H1 (cell line): ENCODE measurements around the gene CORO1C. TPM values are rescaled to one million over a fixed set of nuclear protein-coding genes. Genes with fewer than 3 reads are reported as not detected.

Experiments used
- CTCF ChIA-PET: fragments of 300-600 bp; sonication (Branson Sonifier 250); formaldehyde crosslinking; loops from one replicate; lab custom pipeline; 2021; ENCODE audit not compliant: partially characterized antibody; lab: Charles Lee
- POLR2A ChIA-PET: fragments of 300-600 bp; sonication (Branson Sonifier 250); formaldehyde crosslinking; loops from one replicate; lab custom pipeline; 2021; ENCODE audit warnings: inconsistent platforms; ENCODE audit not compliant: partially characterized antibody; lab: Charles Lee
- DNase-seq, 2 experiments: peaks; one replicate each; pipeline versions ENCODE4 v3.0.0 to v3.0.0-alpha.2; 2010 to 2022; ENCODE audit warnings: low spot score in 2 of 2, low read depth in 1 of 2, mixed read lengths in 1 of 2
- FAIRE-seq: peaks from 2 replicates; lab custom pipeline; 2011; peaks lifted over from hg19 to GRCh38; lab: Jason Lieb, UNC
- H2AFZ ChIP-seq: 2 replicates; pipeline ENCODE4 v1.8.1; 2012; ENCODE audit warnings: low read length, inconsistent platforms
- H2AK5ac ChIP-seq: 2 replicates; pipeline ENCODE4 v1.6.1; 2013; ENCODE audit warnings: low read depth, low read length
- H2BK120ac ChIP-seq: replicated peaks from 2 replicates; pipeline ENCODE3; 2013; ENCODE audit warnings: low read depth, low read length, inconsistent platforms
- H2BK12ac ChIP-seq: 2 replicates; pipeline ENCODE4 v1.6.1; 2013; ENCODE audit warnings: low read depth, low read length
- H2BK15ac ChIP-seq: 2 replicates; pipeline ENCODE4 v1.6.1; 2013; ENCODE audit warnings: low read length
- H2BK20ac ChIP-seq: 2 replicates; pipeline ENCODE4 v1.6.1; 2013; ENCODE audit warnings: low read length
- H2BK5ac ChIP-seq: 2 replicates; pipeline ENCODE4 v1.6.1; 2013; ENCODE audit warnings: low read depth, low read length
- H3K14ac ChIP-seq: 2 replicates; pipeline ENCODE4 v1.6.1; 2013; ENCODE audit warnings: inconsistent platforms; ENCODE audit not compliant: insufficient read length
- H3K18ac ChIP-seq: 2 replicates; pipeline ENCODE4 v1.6.1; 2013; ENCODE audit warnings: low read length; ENCODE audit errors: extremely low read depth
- H3K23ac ChIP-seq: 2 replicates; pipeline ENCODE4 v1.6.1; 2013; ENCODE audit warnings: inconsistent platforms; ENCODE audit not compliant: insufficient read length
- H3K23me2 ChIP-seq: 2 replicates; pipeline ENCODE4 v1.6.1; 2013; ENCODE audit warnings: low read depth, low read length
- H3K27ac ChIP-seq: 2 replicates; pipeline ENCODE4 v1.6.1; 2011; ENCODE audit warnings: low read depth, low read length, inconsistent platforms
- H3K27me3 ChIP-seq, 4 experiments: replicated peaks in 1 of 4; 1 replicate in 1 of 4; 2 replicates in 3 of 4; pipeline versions ENCODE4 v1.6.1 to v1.8.1; 2011 to 2013; ENCODE audit warnings: low read length in 3 of 4, mild to moderate bottlenecking in 3 of 4, inconsistent platforms in 2 of 4, mixed read lengths in 2 of 4, moderate library complexity in 1 of 4; ENCODE audit not compliant: control insufficient read depth in 3 of 4, insufficient read depth in 3 of 4; ENCODE audit errors: extremely low read depth in 1 of 4
- H3K36me3 ChIP-seq, 4 experiments: 2 replicates each; pipeline versions ENCODE4 v1.6.1 to v1.8.1; 2011 to 2013; ENCODE audit warnings: mild to moderate bottlenecking in 4 of 4, low read length in 3 of 4, moderate library complexity in 2 of 4, control low read depth in 1 of 4, inconsistent platforms in 1 of 4; ENCODE audit not compliant: insufficient read depth in 4 of 4, control insufficient read depth in 2 of 4
- H3K4ac ChIP-seq: replicated peaks from 2 replicates; pipeline ENCODE3; 2013; ENCODE audit warnings: low read length, low read depth, mixed read lengths, inconsistent platforms; ENCODE audit not compliant: insufficient read length
- H3K4me1 ChIP-seq, 4 experiments: replicated peaks in 1 of 4; 1 replicate in 1 of 4; 2 replicates in 3 of 4; pipeline versions ENCODE4 v1.6.1 to v1.8.1; 2011 to 2013; ENCODE audit warnings: low read length in 3 of 4, inconsistent platforms in 2 of 4, mixed read lengths in 1 of 4; ENCODE audit not compliant: insufficient read depth in 4 of 4, control insufficient read depth in 3 of 4
- H3K4me2 ChIP-seq, 2 experiments: 2 replicates each; pipeline versions ENCODE4 v1.6.1 to v1.8.1; 2011 to 2013; ENCODE audit warnings: low read depth in 2 of 2, low read length in 2 of 2, control low read depth in 1 of 2, inconsistent platforms in 1 of 2, mild to moderate bottlenecking in 1 of 2; ENCODE audit not compliant: insufficient read depth in 1 of 2
- H3K4me3 ChIP-seq, 4 experiments: fragments of 200-600, 300-600 bp in 1 of 4; sonication (generic), shearing (Covaris generic), sonication (Bioruptor Twin) in 1 of 4; 2 replicates each; pipeline versions ENCODE4 v1.5.1 to v1.8.1; 2011 to 2016; ENCODE audit warnings: low read length in 4 of 4, low read depth in 3 of 4, control low read depth in 2 of 4, inconsistent platforms in 2 of 4, mild to moderate bottlenecking in 2 of 4, mixed read lengths in 1 of 4, moderate library complexity in 1 of 4; ENCODE audit not compliant: insufficient read depth in 2 of 4; ENCODE audit errors: extremely low read depth in 1 of 4
- H3K56ac ChIP-seq: replicated peaks from 2 replicates; pipeline ENCODE3; 2013; ENCODE audit warnings: low read depth, mild to moderate bottlenecking, mixed read lengths, low read length, inconsistent platforms; ENCODE audit not compliant: insufficient read length
- H3K79me1 ChIP-seq: 2 replicates; pipeline ENCODE4 v1.6.1; 2013; ENCODE audit warnings: low read depth, low read length, control low read depth
- H3K79me2 ChIP-seq, 2 experiments: 2 replicates each; pipeline versions ENCODE4 v1.6.1 to v1.8.1; 2012 to 2013; ENCODE audit warnings: low read length in 2 of 2, mild to moderate bottlenecking in 2 of 2, inconsistent platforms in 1 of 2; ENCODE audit not compliant: insufficient read depth in 2 of 2, control insufficient read depth in 1 of 2
- H3K9ac ChIP-seq, 4 experiments: replicated peaks in 1 of 4; 1 replicate in 1 of 4; 2 replicates in 3 of 4; pipeline versions ENCODE4 v1.6.1 to v1.8.1; 2011 to 2013; ENCODE audit warnings: low read depth in 3 of 4, low read length in 3 of 4, control low read depth in 2 of 4, mild to moderate bottlenecking in 2 of 4, moderate library complexity in 2 of 4, inconsistent platforms in 1 of 4; ENCODE audit errors: extremely low read depth in 1 of 4
- H3K9me3 ChIP-seq, 2 experiments: 2 replicates each; pipeline versions ENCODE4 v1.6.1 to v1.8.1; 2012 to 2013; ENCODE audit warnings: mild to moderate bottlenecking in 2 of 2, moderate library complexity in 2 of 2, control low read depth in 1 of 2, inconsistent platforms in 1 of 2, low read depth in 1 of 2, low read length in 1 of 2, mixed read lengths in 1 of 2; ENCODE audit not compliant: insufficient read depth in 2 of 2
- H4K20me1 ChIP-seq, 2 experiments: replicated peaks in 1 of 2; 2 replicates each; pipeline versions ENCODE3 to v1.8.1; 2011 to 2013; ENCODE audit warnings: inconsistent platforms in 2 of 2, low read length in 2 of 2, mild to moderate bottlenecking in 1 of 2; ENCODE audit not compliant: insufficient read depth in 2 of 2, control insufficient read depth in 1 of 2
- H4K5ac ChIP-seq: 2 replicates; pipeline ENCODE4 v1.6.1; 2013; ENCODE audit warnings: low read length, low read depth, mixed read lengths, inconsistent platforms; ENCODE audit not compliant: insufficient read length
- H4K8ac ChIP-seq: 2 replicates; pipeline ENCODE4 v1.8.0; 2013; ENCODE audit warnings: mild to moderate bottlenecking, moderate library complexity, low read length, inconsistent platforms; ENCODE audit not compliant: insufficient read depth; ENCODE audit errors: extremely low read depth
- H4K91ac ChIP-seq: replicated peaks from 2 replicates; pipeline ENCODE3; 2013; ENCODE audit warnings: low read length, mixed read lengths, inconsistent platforms; ENCODE audit not compliant: insufficient read length
- BCL11A ChIP-seq, 2 experiments: IDR thresholded peaks; one replicate each; pipeline ENCODE4 v1.6.1; 2011; ENCODE audit warnings: low read depth in 2 of 2, low read length in 2 of 2, mild to moderate bottlenecking in 2 of 2
- EZH2 ChIP-seq: fragments of 200-600 bp; sonication (generic); IDR thresholded peaks from 2 replicates; pipeline ENCODE4 v1.7.1; 2012; ENCODE audit warnings: low read depth, mild to moderate bottlenecking, moderate library complexity, low read length, inconsistent platforms; ENCODE audit not compliant: severe bottlenecking
- FOSL1 ChIP-seq: IDR thresholded peaks from 2 replicates; pipeline ENCODE4 v1.6.1; 2011; ENCODE audit warnings: mild to moderate bottlenecking, low read depth, low read length, moderate library complexity; ENCODE audit not compliant: insufficient read depth
- RNF2 ChIP-seq: fragments of 200-900, 300-1000 bp; sonication (generic); IDR thresholded peaks from 2 replicates; pipeline ENCODE4 v1.7.1; 2016; ENCODE audit warnings: borderline replicate concordance, low read depth, mild to moderate bottlenecking, antibody characterized with exemption, low read length; ENCODE audit not compliant: poor library complexity, severe bottlenecking; ENCODE audit errors: missing control alignments
- SIN3A ChIP-seq, 2 experiments: IDR thresholded peaks in 1 of 2; conservative IDR thresholded peaks in 1 of 2; 2 replicates each; pipeline ENCODE4 v1.6.1; 2011 to 2012; ENCODE audit warnings: low read length in 2 of 2, improper control_type of control experiment in 1 of 2, low read depth in 1 of 2, mild to moderate bottlenecking in 1 of 2
- SUZ12 ChIP-seq: fragments of 200-600 bp; sonication (generic); IDR thresholded peaks from 2 replicates; pipeline ENCODE4 v1.6.1; 2012; ENCODE audit warnings: mild to moderate bottlenecking, inconsistent platforms, low read length, moderate library complexity, mixed read lengths
- ZNF274 ChIP-seq: IDR thresholded peaks from 2 replicates; pipeline ENCODE4 v1.7.0; 2012; ENCODE audit warnings: low read length, borderline replicate concordance; ENCODE audit errors: extremely low read depth
- WGBS, 2 experiments: shearing (Covaris generic) in 1 of 2; methylation state at CpG; one replicate each; pipeline versions ENCODE4 v1.1.6 to v1.1.7; 2013 to 2015; ENCODE audit warnings: low lambda C conversion rate in 2 of 2, mixed read lengths in 2 of 2, inconsistent platforms in 1 of 2, low coverage in 1 of 2, missing lambda C conversion rate in 1 of 2; ENCODE audit not compliant: insufficient replicate concordance in 2 of 2, insufficient coverage in 1 of 2, insufficient read length in 1 of 2; ENCODE audit errors: extremely low coverage in 1 of 2, missing lambda C conversion rate in 1 of 2; 5-methylcytosine and 5-hydroxymethylcytosine counted together
- polyA plus RNA-seq, 7 experiments: library from polyadenylated mRNA; depleted of rRNA in 3 of 7; stranded (reverse) in 5 of 7; unstranded in 2 of 7; fragments of >200 nt in 5 of 7; fragments of 200-250 nt in 2 of 7; gene quantifications; 1 replicate in 5 of 7; 2 replicates in 1 of 7; 4 replicates in 1 of 7; pipeline versions ENCODE4 v1.2.1 to v1.2.3, GENCODE V29; 2011 to 2013; ENCODE audit warnings: missing spikeins in 2 of 7, mixed read lengths in 2 of 7
- total RNA-seq: library from RNA; stranded (reverse); fragmentation: NEBNext Ultra II Directional; extraction: Animal tissue kit (Norgen Biotek cat#: 25700); gene quantifications from 2 replicates; pipeline ENCODE4 v1.2.1, GENCODE V29; 2021

Gene CORO1C
- total and polyA plus RNA-seq, 2 of the 8 experiments (the other 6 are each of a cell fraction or from before 2014, with no cell fraction given): 72.7 to 120 TPM

DNA sequence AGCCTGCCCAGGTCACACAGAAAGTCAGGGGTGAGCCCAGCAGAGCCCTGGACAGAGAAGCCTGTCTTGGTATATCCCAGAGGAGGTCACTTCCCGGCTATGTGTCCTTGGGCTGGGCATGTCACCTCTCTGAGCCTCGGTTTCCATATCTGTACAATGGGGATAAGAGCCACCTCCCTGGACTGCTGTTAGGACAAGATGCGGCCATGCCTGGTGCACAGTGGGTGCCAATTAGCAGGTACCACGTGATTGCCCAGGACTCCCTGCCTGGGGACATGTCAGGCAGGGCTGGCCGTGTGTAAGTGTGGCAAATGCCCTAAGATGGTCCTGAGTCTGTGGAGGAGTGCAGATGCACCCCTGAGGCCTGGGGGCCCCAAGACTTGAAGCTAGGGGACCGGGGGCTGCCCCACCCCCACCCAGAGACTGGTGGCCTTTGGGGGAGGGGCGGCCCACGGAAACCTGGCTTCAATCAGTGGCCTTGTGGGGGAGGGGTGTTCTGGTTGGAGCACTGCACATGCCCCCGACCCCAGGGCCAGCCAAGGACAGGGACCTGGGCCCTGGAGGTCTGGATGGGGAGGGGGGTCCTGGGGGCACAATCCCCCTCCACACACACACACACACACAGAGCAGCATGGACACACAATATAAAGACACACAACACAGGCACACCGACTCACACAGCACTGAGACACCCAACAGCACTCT lies 134.3 kb downstream of the CORO1C start:
- CTCF ChIA-PET: interaction anchor here (0.9 to 2.8 kb wide), 4 partner anchors 20 to 207 kb away, joined by 3 to 16 read pairs (median 5); no protein-coding TSS in a partner anchor
- Histone ChIP-seq H2AFZ (peak overlapping the region; percentile 21; the same call in 1 of the 2 replicates), H4K91ac (peak overlapping the region; percentile 52)

More for the DNA sequence above, 134.3 kb downstream of the CORO1C start:
- Histone ChIP-seq H3K9ac (no peak overlapping the region), H3K23ac (no peak overlapping the region), H3K36me3 (no peaks in the 10 kb centered on the region), H3K23me2 (peaks cover 7% of the 10 kb centered on the region; the same call in 1 of the 2 replicates), H3K4me3 (no peak overlapping the region), H2BK5ac (peak overlapping the region; percentile 20; the same call in 1 of the 2 replicates), H3K79me2 (no peaks in the 10 kb centered on the region), H3K4me2 (no peak overlapping the region), H2BK12ac (peak overlapping the region; percentile 22; the same call in 1 of the 2 replicates), H2BK20ac (no peak overlapping the region), H3K4me1 (peaks cover 0 to 14% (median 0%) of the 10 kb centered on the region in 4 experiments; a peak in 3 of 7 replicates), H3K4ac (no peak overlapping the region), H2BK120ac (no peak overlapping the region), H3K14ac (no peak overlapping the region), H3K27ac (no peak overlapping the region), H4K5ac (no peak overlapping the region), H4K20me1 (peaks cover 0 to 8% of the 10 kb centered on the region in 2 experiments), H2BK15ac (peak overlapping the region; percentile 55), H3K18ac (no peak overlapping the region), H4K8ac (no peak overlapping the region), H3K79me1 (no peaks in the 10 kb centered on the region; the same call in 1 of the 2 replicates), H2AK5ac (no peak overlapping the region), H3K27me3 (no peaks in the 10 kb centered on the region; a peak in 1 of 7 replicates), H3K9me3 (no peaks in the 10 kb centered on the region), H3K56ac (no peak overlapping the region)
- WGBS, 2 experiments: 83% methylated on average over 7 of the region's 10 CpGs; no CpG with 5 or more reads in 1 of the 2 experiments
- no peak for TF ChIP-seq SUZ12
- no peak for TF ChIP-seq ZNF274
- no peak for TF ChIP-seq RNF2
- no peak for TF ChIP-seq FOSL1
- TF ChIP-seq BCL11A (IDR thresholded peaks at IDR 0.05; ENCODE audit: low read depth in 2 of 2, low read length in 2 of 2): no peak
- no peak for TF ChIP-seq SIN3A (conservative IDR thresholded peaks at IDR 0.05 in 1 of 2, IDR thresholded peaks at IDR 0.05 in 1 of 2; ENCODE audit: low read depth in 1 of 2, low read length in 2 of 2)
- TF ChIP-seq EZH2: no peak
- POLR2A ChIA-PET: interaction anchor here (1.0 to 1.8 kb wide), 3 partner anchors 8 to 27 kb away, joined by 4 read pairs; no protein-coding TSS in a partner anchor
- no peak for DNase-seq
- FAIRE-seq: no peak
